Endometrial microvascular endothelial cells (primary cell): Measurements from ENCODE around the gene ACYP2. TPM values are rescaled to one million over a fixed set of nuclear protein-coding genes. Genes with fewer than 3 reads are reported as not detected.

Experiments
- in situ Hi-C: cut with HindIII; loops from 2 replicates; pipeline ENCODE4 v1.10.0; 2017; ENCODE audit warnings: low sequenced_read_pairs, low pct_unique_long_range_greater_than_20kb; ENCODE audit errors: inconsistent ontology term
- total RNA-seq: library from RNA; depleted of rRNA; stranded (reverse); fragments of >200 nt; gene quantifications from one replicate; pipeline ENCODE4 v1.2.3, GENCODE V29; 2015; ENCODE audit errors: inconsistent ontology term

Gene ACYP2
- total RNA-seq, 1 donor from 2014 or later, result 1.7 TPM

- in situ Hi-C loops, result no loop called here
Measured at GRCh38 chr2:54204476-54204875, 89.1 kb downstream of the ACYP2 start.

GRCh38 chr2:54206596-54206995 lies 91.2 kb downstream of the ACYP2 start:
- in situ Hi-C loops, result no loop called here

GRCh38 chr2:54207666-54208195 lies 92.3 kb downstream of the ACYP2 start:
- in situ Hi-C loops, result no loop called here

- in situ Hi-C loops, result no loop called here
Measured at GRCh38 chr2:54208364-54209240, 93.2 kb downstream of the ACYP2 start.

- in situ Hi-C loops, result no loop called here
Measured at GRCh38 chr2:54209379-54209778, 94.0 kb downstream of the ACYP2 start.

- in situ Hi-C loops, result no loop called here
Measured at GRCh38 chr2:54212456-54212855, 97.0 kb downstream of the ACYP2 start.

- in situ Hi-C loops, result no loop called here
Measured at GRCh38 chr2:54213082-54213481, 97.7 kb downstream of the ACYP2 start.

- in situ Hi-C loops, result no loop called here
Measured at GRCh38 chr2:54224997-54225396, 109.6 kb downstream of the ACYP2 start.

GRCh38 chr2:54226260-54226659 lies 110.8 kb downstream of the ACYP2 start:
- in situ Hi-C loops, result no loop called here

- in situ Hi-C loops, result no loop called here
Measured at GRCh38 chr2:54227798-54228197, 112.4 kb downstream of the ACYP2 start.

- in situ Hi-C loops, result no loop called here
Measured at GRCh38 chr2:54228945-54229344, 113.5 kb downstream of the ACYP2 start.

GRCh38 chr2:54233832-54234649 lies 118.6 kb downstream of the ACYP2 start:
- in situ Hi-C loops, result no loop called here

GRCh38 chr2:54237428-54237827 lies 122.0 kb downstream of the ACYP2 start:
- in situ Hi-C loops, result no loop called here

GRCh38 chr2:54239427-54239826 lies 124.0 kb downstream of the ACYP2 start:
- in situ Hi-C loops, result no loop called here

GRCh38 chr2:54240515-54241469 lies 125.4 kb downstream of the ACYP2 start:
- in situ Hi-C loops, result no loop called here

- in situ Hi-C loops, result no loop called here
Measured at GRCh38 chr2:54247115-54247514, 131.7 kb downstream of the ACYP2 start.

- in situ Hi-C loops, result no loop called here
Measured at GRCh38 chr2:54249629-54250028, 134.2 kb downstream of the ACYP2 start.

- in situ Hi-C loops, result no loop called here
Measured at GRCh38 chr2:54254180-54254579, 138.8 kb downstream of the ACYP2 start.
